ENCODE measurements around the gene TESPA1.

Gene TESPA1

GRCh38 chr12:54941659-54942058 is 42.9 kb downstream of the TESPA1 start:
- no peak overlapping the region for H3K27ac ChIP-seq

DNA sequence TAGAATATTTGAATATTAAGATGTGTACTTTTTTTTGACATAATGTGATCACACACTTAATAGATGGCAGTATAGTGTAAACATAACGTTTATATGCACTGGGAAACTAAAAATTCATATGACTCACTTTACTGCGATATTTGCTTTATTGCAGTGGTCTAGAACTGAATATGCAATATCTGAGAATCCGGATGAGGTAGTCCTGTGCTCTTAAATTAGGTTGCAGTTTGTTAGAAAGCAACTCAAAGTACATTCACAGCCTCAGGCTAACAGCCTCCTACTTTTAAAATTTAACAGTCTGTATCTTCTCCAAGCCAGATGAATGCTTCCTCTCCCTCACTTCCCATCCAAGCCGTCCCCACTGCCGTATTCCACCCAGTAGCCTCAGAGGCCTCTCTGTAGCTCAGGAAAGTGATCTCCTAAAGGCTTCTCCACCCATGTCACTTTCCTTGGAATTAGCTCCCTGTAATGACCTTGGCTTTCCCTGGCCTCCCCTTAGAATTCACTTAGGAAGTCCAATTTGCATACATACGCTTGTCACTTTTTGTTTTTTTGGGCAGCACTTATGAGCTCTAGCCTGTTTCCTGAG is 43.7 kb downstream of the TESPA1 start:
- no peak overlapping the region for H3K27ac ChIP-seq
- no peak overlapping the region for H3K4me3 ChIP-seq (ENCODE audit: low read depth, low read length)
- TF ChIP-seq CTCF (IDR thresholded peaks at IDR 0.05; ENCODE audit: low read depth, low read length), result no peak
- peaks cover 35% of the 10 kb centered on the region for H3K36me3 ChIP-seq
- no peaks in the 10 kb centered on the region for H3K27me3 ChIP-seq (ENCODE audit: insufficient read depth, low read depth, severe bottlenecking)
- no peak for DNase-seq
- no peaks in the 10 kb centered on the region for H3K9me3 ChIP-seq (ENCODE audit: severe bottlenecking)

More at GRCh38 chr12:54941659-54942058, 42.9 kb downstream of the TESPA1 start:
- H3K9me3 ChIP-seq (ENCODE audit: severe bottlenecking), result no peaks in the 10 kb centered on the region
- DNase-seq, result no peak
- TF ChIP-seq CTCF (IDR thresholded peaks at IDR 0.05; ENCODE audit: low read depth, low read length), result no peak
- no peaks in the 10 kb centered on the region for H3K27me3 ChIP-seq (ENCODE audit: insufficient read depth, low read depth, severe bottlenecking)
- peaks cover 35% of the 10 kb centered on the region for H3K36me3 ChIP-seq
- H3K4me3 ChIP-seq (ENCODE audit: low read depth, low read length), result no peak overlapping the region

DNA sequence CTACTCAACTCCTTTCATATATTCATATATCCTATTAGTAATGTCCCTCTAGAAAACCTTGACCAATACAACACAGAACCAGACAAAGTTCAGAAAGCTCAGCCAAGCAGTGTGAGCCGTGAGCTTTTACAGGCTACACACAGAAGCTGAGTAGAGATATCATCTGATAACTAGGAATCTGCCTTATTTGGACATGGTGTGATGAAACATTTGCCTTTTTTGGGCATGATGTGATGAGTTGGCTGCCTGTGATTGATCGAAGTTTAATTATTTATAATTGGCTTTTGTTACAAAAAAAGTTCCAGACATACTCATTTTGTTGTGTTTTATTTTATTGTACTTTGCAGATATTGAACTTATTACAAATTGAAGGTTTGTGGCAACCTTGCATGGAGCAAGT is 46.6 kb downstream of the TESPA1 start:
- TF ChIP-seq CTCF (IDR thresholded peaks at IDR 0.05; ENCODE audit: low read depth, low read length), result no peak
- Histone ChIP-seq H3K27me3 (ENCODE audit: insufficient read depth, low read depth, severe bottlenecking) (no peaks in the 10 kb centered on the region), H3K4me3 (ENCODE audit: low read depth, low read length) (no peak overlapping the region), H3K27ac (no peak overlapping the region), H3K36me3 (peaks cover 43% of the 10 kb centered on the region), H3K9me3 (ENCODE audit: severe bottlenecking) (no peaks in the 10 kb centered on the region)
- no peak for DNase-seq

DNA sequence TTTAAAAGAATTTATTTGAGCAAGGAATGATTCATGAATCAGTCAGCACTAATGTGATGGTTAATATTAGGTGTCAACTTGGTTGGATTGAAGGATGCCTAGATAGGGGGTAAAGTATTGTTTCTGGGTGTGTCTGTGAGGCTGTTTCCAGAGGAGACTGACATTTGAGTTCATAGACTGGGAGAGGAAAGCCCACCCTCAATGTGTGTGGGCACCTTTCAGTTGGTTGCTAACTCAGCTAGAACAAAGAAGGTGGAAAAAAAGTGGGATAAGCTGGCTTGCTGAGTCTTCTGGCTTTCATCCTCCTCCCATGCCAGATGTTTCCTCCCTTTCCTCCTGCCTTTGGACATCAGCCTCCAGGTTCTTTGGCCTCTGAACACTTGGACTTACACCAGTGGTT is 47.2 kb downstream of the TESPA1 start:
- H3K4me3 ChIP-seq (ENCODE audit: low read depth, low read length), result no peak overlapping the region
- no peaks in the 10 kb centered on the region for H3K9me3 ChIP-seq (ENCODE audit: severe bottlenecking)
- H3K36me3 ChIP-seq, result peaks cover 45% of the 10 kb centered on the region
- no peak for TF ChIP-seq CTCF (IDR thresholded peaks at IDR 0.05; ENCODE audit: low read depth, low read length)
- no peak for DNase-seq
- H3K27me3 ChIP-seq (ENCODE audit: insufficient read depth, low read depth, severe bottlenecking), result no peaks in the 10 kb centered on the region
- H3K27ac ChIP-seq, result no peak overlapping the region

- Histone ChIP-seq H3K9me3 (ENCODE audit: severe bottlenecking) (no peaks in the 10 kb centered on the region), H3K27me3 (ENCODE audit: insufficient read depth, low read depth, severe bottlenecking) (no peaks in the 10 kb centered on the region), H3K27ac (no peak overlapping the region), H3K4me3 (ENCODE audit: low read depth, low read length) (no peak overlapping the region), H3K36me3 (peaks cover 40% of the 10 kb centered on the region)
- no peak for TF ChIP-seq CTCF (IDR thresholded peaks at IDR 0.05; ENCODE audit: low read depth, low read length)
- DNase-seq, result no peak
These were observed 47.8 kb downstream of the TESPA1 start for GRCh38 chr12:54936736-54937135.
